Midbrain (tissue), 1 donor: ENCODE results near the gene CAMTA1.
"Not testable (repeated sequence)": the region's sequence is repeated elsewhere in the genome, so short reads cannot be mapped to it uniquely, and the experiment has no call there.

Experiments used
- DNase-seq: peaks from one replicate; lab custom pipeline; 2025; lab: John Stamatoyannopoulos, UW

CAMTA1 gene

DNA sequence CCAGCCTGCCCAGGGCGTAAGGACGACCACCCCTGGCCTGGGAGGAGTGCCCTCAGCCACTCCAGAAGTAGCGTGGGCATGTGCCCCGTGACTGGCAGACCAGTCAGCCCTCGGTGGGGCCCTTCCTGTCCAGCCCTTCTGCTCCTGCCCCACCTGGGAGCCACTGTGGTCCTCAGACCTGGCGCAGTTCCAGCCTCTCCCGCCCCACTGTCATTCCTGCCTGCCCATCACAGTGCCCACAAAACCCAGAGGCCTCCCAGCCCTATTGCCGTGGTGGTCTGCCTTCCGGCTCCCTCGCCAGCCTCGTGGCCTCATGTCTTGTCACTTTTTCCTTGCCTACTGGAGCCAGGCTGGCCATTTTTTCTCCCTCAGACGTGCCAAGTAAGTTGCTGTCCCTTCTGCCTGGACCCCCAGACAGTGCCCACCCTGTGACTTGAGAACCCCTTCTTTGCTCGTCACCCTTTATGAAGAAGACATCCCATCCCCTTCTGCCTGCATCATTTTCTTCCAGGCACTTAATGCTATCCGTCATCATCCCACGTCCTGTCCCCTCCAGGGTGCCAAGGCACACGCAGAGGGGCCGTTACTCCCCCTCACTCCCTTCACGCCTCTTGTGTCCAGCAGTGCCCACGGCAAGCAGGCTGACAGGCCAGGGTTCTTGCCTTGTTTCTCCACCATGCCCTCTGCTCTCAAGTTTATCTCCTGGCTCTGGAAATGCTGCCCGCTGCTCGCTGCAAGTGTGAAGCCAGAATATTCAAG is 122.6 kb downstream of the CAMTA1 start:
- no peak for DNase-seq

DNA sequence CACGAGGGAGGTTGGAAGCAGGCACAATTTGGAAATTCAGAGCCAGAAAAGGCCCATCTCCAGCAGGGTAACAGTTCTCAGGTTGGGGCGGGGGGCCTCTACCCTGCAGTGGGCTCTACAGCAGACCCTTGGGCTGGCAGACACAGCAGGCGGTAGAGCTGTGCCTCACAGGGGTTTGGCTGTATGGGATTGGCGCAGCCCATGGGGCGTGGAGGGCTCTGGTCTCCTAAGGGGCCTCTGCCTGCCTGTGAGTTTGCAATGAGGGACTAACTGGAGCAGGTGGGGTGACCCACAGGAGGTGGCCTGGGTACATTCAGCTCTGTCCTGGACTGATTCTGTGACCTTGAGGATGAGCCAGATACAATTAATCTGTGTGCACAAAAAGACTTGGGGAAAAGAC is 124.1 kb downstream of the CAMTA1 start:
- no peak for DNase-seq

DNA sequence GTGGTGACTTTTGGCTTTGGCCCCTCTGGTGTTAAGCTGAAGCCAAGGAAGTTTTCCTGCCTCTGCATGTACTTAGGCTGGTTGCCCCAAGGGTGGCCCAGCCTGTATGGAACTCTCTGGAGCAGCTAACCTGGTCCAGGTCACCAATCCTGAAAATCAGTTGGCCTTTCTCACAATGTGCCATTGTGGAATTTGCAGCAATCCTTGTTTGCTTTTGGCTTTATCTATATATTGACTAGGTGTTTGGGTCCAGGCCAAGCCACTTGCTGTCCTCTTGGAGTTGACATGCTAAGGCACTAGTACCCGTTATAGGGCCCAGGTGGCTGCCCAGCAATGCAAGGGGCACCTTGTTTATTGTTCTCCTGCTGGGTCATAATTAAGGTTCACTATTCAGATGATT is 124.6 kb downstream of the CAMTA1 start:
- DNase-seq = no peak

DNA sequence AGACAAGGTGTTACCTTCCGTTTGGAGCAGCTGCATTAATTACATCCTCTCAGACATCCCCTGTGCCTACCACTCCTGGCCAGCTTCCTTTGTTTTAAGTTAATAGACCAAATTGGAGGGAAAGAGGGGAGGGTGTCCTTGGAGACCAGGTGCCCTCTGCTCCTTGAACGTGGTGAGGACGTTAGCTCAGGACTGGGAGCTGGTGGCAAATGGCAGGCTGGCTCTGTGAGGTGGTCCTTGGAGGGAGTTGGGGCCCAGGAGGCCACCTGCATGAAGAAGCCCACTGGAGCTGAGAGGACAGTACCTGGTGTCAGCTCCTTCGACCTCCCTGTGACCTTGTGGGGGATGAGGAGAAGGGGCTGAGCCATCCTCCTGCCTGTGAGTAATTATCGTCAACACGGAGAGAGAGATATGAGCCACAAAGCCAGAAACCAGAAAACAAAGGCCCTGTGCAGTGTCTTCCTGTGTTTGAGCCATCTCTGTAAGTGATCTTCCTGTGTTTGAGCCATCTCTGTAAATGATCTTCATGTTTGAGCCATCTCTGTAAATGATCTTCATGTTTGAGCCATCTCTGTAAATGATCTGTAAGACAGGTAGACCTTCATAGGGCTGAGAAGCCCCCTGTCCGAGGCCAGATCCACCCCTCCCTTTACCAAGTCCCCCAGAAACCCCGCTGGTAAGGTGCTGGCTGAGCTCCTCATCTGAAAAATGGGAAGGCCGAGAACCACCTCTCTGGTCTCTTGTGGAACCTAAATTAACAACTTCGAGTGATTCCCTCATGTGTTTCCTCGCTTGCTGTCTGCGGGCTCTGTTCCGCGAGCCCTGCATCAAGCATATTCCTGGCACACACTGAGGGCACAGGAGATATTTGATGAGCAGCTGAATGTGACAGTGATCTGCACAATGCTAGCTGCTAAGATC is 126.0 kb downstream of the CAMTA1 start:
- DNase-seq = no peak

DNA sequence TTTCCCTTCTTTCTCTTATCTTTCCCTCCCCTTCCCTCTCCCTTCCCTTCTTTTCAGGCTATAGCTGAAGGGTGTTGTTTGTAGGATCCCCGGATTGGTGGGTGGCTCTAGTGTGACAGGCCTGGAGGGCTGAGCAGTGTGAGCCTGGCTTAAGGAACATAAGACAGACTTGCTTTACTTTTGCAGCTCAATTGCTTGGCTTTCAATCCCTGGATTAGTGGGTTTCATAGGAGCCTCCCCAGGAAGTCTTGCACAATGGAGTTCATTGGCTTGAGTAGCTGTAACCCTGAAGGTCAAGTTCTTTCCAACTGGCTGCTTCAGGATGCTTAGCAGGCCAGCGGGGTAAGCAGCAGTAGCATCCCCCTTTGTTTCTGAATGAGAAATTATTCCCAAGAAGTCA is 126.7 kb downstream of the CAMTA1 start:
- DNase-seq = no peak

DNA sequence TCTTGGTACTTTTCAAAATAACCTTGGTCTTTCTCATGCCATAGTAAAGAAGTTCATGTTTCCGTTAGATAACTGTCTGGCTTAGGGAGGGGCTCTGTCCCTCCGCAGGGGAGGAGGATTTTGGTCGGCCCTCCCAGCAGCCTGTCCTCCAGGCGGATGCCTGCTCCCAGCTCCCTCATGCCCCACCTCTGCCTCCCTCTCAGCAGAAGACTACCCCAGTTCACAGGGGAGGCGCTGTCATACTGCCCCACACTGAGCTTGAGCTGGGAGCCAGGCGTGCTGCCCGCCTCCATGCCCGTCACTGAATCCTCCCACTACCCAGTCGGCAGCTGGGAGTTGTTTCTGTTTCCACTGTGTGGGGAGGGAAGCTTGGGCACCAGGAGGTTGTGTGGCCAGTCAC is 127.3 kb downstream of the CAMTA1 start:
- peak; percentile 27 for DNase-seq

DNA sequence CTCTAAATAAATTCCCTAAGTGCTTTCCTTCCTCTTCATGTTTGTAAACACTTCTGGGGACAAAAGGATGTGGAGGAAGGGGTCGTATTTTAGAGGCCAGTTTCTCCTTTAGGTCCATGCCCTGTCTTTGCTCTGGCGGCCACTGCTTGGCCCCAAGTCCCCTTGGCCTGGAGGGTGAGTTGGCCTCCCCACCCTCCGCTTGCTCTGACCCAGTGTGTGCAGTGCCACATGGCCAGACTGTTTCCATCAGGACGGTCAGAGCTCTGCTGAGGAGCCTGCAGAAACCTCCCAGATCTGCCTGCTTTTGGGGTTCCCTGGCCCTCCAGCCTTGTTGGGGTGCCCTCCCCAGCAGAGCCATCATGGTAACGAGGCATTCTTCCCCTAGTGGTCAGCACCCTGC is 127.8 kb downstream of the CAMTA1 start:
- no peak for DNase-seq

DNA sequence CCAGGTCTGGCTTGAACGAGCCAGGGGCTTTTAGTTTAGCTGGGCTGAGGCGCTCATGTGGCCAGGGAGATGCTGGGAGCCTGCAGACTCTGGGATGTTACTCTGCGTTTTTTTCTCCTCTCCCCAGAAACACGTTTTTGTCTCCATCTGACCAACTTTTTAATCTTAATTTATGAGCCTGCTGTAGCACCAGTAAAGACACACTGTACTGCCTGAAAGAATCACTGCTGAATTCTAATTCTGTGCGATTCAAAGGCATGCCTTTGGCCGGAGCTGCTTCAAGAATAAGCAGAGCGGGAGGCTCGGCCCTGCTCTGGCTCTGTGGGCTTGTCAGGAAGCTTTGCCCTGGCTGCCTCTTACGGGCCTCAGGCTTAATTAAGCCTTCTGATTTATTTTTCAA is 129.5 kb downstream of the CAMTA1 start:
- peak; percentile 55 for DNase-seq

DNA sequence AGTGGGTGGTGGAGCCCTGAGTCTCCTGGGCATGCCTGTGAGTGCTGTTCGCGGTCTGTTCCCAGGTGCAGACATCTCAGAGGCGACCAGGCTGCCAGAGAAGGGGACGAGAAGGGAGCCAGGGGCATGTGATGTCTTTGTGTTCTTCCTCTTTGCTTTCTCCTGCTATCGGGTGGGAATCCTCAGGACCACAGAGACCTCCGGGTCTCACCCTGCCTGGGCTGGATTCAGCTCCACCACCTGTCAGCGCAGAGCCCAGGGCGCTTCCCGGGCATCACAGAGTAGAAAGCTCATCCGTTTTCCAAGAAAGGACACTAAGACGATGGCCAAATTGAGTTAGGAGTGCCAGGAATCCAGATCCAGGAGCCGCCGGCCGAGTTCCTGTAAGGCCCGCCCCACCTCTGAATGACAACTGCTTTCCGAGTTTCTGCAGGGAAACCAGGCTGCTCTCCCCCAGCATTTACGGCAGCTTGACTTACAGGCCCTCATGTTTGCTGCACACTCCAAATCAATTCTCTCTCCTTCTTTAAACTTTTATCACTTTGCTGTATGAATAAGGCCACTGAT is 130.8 kb downstream of the CAMTA1 start:
- DNase-seq = no peak

DNA sequence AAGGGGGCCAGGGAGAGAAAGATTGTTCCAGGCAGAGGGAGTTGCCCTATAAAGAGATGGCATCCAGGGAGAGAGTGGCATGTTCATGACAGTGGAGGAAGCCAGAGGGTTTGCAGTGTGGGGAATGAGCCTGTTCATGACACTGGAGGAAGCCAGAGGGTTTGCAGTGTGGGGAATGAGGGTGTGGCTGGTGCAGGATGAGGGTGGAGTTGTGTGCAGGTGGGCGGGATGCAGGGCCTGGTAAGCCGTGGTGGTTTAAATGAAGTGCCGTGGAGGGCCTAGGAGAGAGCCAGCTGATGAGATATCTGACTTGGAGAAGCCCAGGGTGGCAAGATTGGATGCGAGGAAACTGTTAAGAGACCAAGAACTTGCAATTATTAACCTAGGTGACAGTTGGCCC is 131.8 kb downstream of the CAMTA1 start:
- DNase-seq = no peak

DNA sequence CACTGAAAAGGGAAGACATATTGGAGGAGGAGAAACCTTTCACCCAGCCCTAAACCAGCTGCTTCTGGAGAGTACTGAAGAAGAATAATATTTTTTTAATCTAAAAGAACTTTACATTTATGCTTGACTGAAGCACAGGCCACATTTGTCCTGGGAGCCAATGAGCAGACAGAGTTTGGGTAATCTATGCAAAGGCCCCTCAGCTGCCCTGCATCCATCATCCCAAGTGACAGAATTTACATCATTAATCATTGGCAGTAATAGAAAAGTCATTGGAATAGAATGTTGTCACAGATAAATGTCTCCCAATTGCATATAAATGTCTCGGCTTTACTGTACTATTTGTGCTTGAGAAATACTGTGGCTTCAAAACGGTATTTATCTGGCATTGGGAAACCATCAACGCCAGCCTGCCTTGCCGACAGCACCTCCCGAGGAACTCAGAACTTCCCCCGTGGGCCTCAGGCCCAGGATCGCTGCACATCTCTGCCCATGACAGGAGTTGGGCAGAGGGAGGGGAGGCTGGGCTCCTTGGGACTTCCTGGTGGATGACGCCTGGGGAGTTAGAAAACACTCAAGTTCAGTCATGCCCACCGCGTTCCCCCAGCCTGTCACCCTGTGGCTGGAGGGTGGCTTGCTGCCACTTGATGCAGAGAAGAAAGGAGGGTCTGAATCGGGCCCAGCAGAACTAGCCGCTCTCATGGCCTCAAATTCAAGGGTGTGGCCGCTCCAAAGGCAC is 133.1 kb downstream of the CAMTA1 start:
- no peak for DNase-seq

DNA sequence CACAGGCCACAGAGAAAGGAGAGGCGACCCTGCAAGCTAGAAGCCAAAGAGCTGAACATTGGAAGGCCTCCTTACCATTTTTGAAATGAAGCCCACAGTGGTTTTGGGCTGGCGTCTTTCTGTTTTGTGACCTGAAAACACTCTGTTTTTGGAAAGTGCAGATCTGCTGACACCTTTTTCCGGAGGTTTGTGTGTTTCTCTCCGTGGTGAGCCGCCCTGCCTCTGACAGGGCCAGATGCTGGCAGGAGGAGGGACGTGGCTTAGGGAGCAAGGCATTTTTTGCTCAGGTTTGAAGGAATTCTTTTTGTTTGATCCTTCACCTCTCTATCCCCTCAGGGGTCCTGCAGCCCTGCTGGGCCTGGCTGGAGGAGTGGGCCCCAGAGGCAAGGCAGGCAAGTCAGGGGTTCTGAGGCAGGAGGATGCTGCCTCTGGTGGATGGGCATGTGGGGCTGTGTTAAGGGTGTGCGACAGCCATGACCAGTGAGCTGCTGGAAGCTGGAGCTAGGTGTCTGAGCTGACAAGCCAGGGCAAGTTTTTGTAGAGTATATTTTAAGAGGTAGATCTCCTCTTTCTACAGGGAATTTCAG is 133.8 kb downstream of the CAMTA1 start:
- DNase-seq = no peak

DNA sequence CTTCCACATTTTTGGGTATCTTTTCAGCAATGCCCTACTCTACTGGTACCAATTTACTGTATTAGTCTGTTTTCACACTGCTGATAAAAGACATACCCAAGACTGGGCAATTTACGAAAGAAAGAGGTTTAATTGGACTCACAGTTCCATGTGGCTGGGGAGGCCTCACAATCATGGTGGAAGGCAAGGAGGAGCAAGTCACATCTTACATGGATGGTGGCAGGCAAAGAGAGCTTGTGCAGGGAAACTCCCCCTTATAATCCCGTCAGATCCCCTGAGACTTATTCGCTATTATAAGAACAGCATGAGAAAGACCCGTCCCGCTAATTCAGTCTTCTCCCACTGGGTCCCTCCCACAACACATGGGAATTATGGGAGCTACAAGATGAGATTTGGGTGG is 136.3 kb downstream of the CAMTA1 start:
- not testable (repeated sequence) for DNase-seq

DNA sequence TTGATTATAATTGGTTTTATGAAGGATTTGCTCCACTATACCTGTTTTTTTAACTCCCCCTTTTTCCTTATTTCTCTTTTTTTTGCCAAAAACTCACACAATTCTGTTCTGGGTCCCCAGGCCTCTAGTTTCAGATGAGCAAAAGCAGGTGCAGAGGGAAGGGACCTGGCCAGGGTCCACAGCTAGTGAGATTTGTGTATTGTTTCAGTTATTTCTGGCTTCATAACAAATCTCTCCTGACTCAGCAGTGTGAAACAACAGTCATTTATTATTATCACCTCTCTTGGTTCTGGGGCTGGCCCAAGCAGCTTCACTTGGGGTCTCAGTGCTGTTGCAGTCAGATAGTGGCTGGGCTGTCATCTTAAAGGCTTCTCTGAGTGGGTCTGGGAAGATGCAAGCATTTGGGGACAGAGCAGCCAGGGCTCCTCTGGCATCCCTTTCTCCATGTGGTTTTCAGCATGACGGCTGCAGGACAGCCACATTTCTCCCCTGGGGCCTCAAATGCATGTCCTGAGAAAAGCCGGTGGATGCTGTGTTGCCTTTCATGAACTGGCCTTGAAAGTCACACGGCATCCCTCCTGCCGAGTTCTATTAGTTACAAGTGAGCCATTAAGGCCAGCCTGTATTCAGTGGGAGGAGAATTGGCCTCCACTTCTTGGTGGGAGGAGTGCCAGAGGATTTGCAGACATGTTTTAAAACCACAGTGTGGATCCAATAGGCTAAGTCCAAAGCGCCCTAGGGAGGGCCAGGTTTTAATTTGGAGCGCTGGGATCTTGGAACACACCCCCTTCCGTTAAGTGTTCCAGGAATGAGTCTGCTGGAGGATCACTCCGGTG is 137.1 kb downstream of the CAMTA1 start:
- DNase-seq = peak; percentile 47

DNA sequence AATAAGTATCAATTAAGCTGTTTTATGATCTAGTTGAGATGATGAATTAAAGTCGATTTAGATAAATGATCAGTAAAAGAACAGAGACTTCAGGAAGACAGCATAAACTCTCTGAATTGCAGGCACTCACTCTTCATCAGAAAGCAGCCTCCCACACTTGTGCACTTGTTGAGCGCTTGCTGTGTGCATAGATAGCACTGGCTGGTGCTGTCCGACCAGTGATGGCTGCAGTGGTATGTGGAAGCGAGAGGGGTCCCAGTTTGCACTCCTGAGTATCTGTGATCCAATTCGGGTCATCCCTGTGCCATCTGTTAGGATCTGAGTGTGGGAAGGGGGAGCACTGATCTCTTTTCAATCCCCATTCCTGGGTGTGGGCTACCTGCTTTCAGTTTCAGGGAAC is 137.8 kb downstream of the CAMTA1 start:
- DNase-seq = no peak

DNA sequence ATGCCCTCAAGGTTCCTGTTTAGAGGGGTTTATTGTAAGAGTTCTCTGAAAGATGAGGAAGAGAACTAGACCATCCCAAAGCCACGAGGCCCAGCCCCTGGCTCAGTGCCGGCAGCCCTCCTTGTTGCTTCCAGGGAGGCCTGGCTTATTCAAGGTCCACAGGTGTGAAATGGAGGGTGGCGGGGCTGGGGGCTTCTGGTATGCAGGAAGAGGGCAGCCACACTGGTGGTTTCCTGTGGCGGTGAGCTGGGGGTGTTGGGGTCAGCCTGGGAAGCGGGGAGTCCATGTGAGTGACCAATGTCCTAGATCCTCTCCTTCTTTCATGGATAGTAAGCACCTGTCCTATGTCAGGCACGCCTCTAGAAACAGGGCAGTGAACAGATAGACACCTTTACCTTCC is 138.2 kb downstream of the CAMTA1 start:
- DNase-seq = no peak

DNA sequence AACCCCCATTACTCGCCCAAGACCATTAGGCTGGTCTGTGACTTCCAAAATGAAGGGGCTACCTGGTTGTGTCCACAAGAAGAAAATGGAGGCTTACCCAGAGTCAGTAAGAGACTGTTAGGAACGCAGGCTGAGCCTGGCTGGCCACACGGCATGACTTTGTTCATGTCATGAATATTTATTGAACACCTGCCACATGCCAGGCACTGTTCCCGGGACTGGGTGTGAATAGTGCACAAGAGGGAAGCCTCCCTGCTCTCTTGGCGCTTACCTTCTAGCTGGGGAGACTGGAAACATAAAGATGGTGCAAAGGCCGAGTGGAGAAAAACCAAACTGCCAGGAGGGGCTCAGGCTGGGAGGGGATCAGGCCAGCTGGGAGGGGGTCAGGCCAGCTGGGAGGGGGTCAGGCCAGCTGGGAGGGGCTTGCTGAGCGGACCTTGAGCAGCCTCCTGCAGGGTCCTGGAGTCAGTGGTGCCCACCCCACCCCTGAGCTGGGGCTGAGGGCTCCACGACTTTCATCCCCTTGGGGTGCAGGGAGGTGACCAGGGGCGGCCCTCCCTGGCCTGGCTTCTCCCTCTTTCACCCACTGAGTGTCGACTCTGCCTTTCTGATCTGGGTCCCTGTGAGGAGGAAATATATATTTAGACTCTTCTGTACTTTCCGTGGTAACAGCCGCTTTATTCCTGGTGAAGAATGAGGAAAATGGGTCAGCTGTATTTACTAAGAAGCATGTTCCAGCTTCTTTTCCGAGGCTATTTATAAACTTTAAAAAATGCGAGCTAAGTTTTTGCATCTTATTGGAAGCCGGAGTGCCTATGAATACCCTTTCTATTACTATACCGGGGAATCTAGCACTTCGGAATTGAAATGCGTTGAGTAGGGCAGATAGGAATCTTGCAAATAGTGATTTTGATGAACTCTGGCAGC is 139.0 kb downstream of the CAMTA1 start:
- peak; percentile 21 for DNase-seq

DNA sequence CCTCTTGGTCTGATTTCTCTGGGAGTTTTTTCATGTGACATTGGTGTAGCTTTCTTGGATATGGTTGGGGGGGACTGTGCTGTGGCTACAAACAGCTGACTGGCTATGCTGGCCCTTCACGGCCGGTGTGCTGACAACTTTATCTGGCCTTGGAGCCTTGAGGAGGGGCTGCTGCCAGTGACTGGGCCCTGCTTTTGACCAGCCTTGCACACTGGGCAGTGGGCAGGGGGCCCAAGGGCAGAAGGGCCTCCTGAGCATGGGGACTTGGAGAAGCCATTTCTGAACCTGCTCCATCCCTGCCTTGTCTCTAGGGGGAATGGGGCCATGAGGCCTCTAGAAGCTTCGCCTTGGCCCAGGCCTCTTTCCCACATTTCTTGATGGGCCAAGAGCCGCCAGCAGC is 139.6 kb downstream of the CAMTA1 start:
- no peak for DNase-seq

DNA sequence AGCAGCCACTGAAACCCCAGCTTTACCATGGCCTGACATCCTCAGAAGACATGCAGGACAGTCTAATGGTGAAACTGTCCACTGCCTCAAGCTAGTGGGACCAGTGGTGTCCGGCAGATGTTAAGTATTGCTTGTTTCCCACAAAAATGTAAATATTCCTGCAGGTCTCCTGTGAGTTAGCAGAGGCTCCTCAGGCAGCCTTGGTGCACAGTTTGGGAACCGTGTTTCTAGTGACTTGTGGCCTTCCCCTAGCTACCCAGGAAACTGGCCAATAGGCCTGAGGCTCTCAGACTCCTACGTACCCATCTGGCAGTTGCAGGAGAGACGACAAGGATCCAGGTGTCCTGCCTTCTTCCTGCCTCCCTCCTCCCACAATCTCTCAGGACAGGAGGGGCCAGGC is 142.4 kb downstream of the CAMTA1 start:
- DNase-seq = no peak
